HPDE6-E6E7 (cell line): ENCODE results near the gene MPRIP.
"Not testable (repeated sequence)": the region's sequence is repeated elsewhere in the genome, so short reads cannot be mapped to it uniquely, and the experiment has no call there.

Source experiments
- DNase-seq: peaks from one replicate; pipeline ENCODE4 v3.0.0; 2011; ENCODE audit warnings: missing footprints; ENCODE audit errors: extremely low spot score

Gene MPRIP

GRCh38 chr17:17126131-17127110, 84.2 kb downstream of the MPRIP start:
- no peak for DNase-seq

- DNase-seq = no peak
Observed at GRCh38 chr17:17127156-17127555, 84.9 kb downstream of the MPRIP start.

- DNase-seq = no peak
Observed at GRCh38 chr17:17127730-17128291, 85.6 kb downstream of the MPRIP start.

GRCh38 chr17:17128476-17129075, 86.3 kb downstream of the MPRIP start:
- DNase-seq = no peak

GRCh38 chr17:17129466-17129865, 87.2 kb downstream of the MPRIP start:
- DNase-seq = peak; percentile 52

- no peak for DNase-seq
Observed at GRCh38 chr17:17130077-17130844, 88.0 kb downstream of the MPRIP start.

- DNase-seq = no peak
Observed at GRCh38 chr17:17131839-17132238, 89.6 kb downstream of the MPRIP start.

- no peak for DNase-seq
Observed at GRCh38 chr17:17132746-17133145, 90.5 kb downstream of the MPRIP start.

- DNase-seq = no peak
Observed at GRCh38 chr17:17134051-17134956, 92.0 kb downstream of the MPRIP start.

GRCh38 chr17:17134957-17135333, 92.7 kb downstream of the MPRIP start:
- DNase-seq = no peak

- not testable (repeated sequence) for DNase-seq
Observed at GRCh38 chr17:17136221-17136620, 94.0 kb downstream of the MPRIP start.

- DNase-seq = no peak
Observed at GRCh38 chr17:17137731-17138585, 95.7 kb downstream of the MPRIP start.

GRCh38 chr17:17139972-17140589, 97.8 kb downstream of the MPRIP start:
- DNase-seq = no peak

- peak; percentile 85 for DNase-seq
Observed at GRCh38 chr17:17140590-17140980, 98.3 kb downstream of the MPRIP start.

GRCh38 chr17:17141279-17141678, 99.0 kb downstream of the MPRIP start:
- DNase-seq = no peak

GRCh38 chr17:17141860-17142552, 99.7 kb downstream of the MPRIP start:
- peak; percentile 42 for DNase-seq

- no peak for DNase-seq
Observed at GRCh38 chr17:17142556-17142955, 100.3 kb downstream of the MPRIP start.

GRCh38 chr17:17143501-17143900, 101.2 kb downstream of the MPRIP start:
- no peak for DNase-seq

GRCh38 chr17:17144061-17144460, 101.8 kb downstream of the MPRIP start:
- DNase-seq = no peak
